Measurements from ENCODE around the gene PML. TPM values are rescaled to one million over a fixed set of nuclear protein-coding genes. Genes with fewer than 3 reads are reported as not detected.
"Not testable (repeated sequence)": the region's sequence is repeated elsewhere in the genome, so short reads cannot be mapped to it uniquely, and the experiment has no call there.

PML gene
- total RNA-seq, 1 experiment from 2014 or later = 47.7 TPM

DNA sequence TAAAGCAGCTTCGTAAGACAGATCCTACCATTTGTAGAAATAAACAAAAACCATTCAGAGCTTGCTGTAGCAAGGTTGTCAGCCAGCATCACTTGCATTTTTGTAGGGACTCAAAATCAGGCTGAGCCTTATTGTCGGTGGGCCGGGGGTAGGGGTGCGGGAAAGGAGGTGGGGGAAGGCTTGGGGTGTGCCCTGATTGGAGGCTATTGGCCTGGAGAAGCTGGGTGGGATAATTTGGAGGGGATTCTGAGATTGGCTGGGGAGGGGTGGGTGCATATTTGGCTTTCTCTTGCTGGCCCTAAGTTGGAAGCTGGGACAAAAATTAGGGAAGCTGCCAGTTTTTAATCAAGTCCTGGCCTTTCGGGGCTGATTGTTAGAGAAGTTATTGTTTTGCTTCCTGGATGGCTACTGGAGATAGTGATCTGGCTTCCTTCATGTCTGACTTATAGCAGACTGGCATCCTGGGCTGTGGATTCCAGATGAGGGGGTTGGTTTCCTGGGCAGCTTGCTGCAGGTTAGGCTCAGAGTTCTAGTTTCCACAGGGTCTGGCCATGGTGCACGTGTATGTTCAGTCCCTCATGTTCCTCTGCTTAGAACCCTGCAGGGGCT lies 25.3 kb upstream of the PML start:
- DNase-seq (ENCODE audit: low spot score) = no peak
- H3K27ac Mint-ChIP-seq = no peak overlapping the region
- peaks cover 2% of the 10 kb centered on the region for H3K9me3 Mint-ChIP-seq
- peaks cover 32% of the 10 kb centered on the region for H3K4me1 Mint-ChIP-seq
- TF ChIP-seq, protein P1, sequence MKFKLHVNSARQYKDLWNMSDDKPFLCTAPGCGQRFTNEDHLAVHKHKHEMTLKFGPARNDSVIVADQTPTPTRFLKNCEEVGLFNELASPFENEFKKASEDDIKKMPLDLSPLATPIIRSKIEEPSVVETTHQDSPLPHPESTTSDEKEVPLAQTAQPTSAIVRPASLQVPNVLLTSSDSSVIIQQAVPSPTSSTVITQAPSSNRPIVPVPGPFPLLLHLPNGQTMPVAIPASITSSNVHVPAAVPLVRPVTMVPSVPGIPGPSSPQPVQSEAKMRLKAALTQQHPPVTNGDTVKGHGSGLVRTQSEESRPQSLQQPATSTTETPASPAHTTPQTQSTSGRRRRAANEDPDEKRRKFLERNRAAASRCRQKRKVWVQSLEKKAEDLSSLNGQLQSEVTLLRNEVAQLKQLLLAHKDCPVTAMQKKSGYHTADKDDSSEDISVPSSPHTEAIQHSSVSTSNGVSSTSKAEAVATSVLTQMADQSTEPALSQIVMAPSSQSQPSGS (CRISPR knock-in tag; IDR thresholded peaks at IDR 0.05; ENCODE audit: borderline replicate concordance, low read depth) = no peak
- TF ChIP-seq, protein P2, sequence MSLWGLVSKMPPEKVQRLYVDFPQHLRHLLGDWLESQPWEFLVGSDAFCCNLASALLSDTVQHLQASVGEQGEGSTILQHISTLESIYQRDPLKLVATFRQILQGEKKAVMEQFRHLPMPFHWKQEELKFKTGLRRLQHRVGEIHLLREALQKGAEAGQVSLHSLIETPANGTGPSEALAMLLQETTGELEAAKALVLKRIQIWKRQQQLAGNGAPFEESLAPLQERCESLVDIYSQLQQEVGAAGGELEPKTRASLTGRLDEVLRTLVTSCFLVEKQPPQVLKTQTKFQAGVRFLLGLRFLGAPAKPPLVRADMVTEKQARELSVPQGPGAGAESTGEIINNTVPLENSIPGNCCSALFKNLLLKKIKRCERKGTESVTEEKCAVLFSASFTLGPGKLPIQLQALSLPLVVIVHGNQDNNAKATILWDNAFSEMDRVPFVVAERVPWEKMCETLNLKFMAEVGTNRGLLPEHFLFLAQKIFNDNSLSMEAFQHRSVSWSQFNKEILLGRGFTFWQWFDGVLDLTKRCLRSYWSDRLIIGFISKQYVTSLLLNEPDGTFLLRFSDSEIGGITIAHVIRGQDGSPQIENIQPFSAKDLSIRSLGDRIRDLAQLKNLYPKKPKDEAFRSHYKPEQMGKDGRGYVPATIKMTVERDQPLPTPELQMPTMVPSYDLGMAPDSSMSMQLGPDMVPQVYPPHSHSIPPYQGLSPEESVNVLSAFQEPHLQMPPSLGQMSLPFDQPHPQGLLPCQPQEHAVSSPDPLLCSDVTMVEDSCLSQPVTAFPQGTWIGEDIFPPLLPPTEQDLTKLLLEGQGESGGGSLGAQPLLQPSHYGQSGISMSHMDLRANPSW (CRISPR knock-in tag; conservative IDR thresholded peaks at IDR 0.05; ENCODE audit: low read depth) = no peak
- TF ChIP-seq, protein P3, sequence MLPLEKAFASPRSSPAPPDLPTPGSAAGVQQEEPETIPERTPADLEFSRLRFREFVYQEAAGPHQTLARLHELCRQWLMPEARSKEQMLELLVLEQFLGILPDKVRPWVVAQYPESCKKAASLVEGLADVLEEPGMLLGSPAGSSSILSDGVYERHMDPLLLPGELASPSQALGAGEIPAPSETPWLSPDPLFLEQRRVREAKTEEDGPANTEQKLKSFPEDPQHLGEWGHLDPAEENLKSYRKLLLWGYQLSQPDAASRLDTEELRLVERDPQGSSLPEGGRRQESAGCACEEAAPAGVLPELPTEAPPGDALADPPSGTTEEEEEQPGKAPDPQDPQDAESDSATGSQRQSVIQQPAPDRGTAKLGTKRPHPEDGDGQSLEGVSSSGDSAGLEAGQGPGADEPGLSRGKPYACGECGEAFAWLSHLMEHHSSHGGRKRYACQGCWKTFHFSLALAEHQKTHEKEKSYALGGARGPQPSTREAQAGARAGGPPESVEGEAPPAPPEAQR (CRISPR knock-in tag; IDR thresholded peaks at IDR 0.05) = no peak
- TF ChIP-seq ESRRA (CRISPR knock-in tag; IDR thresholded peaks at IDR 0.05; ENCODE audit: borderline replicate concordance) (no peak), GABPB1 (CRISPR knock-in tag; IDR thresholded peaks at IDR 0.05) (no peak), NFE2L1 (CRISPR knock-in tag; IDR thresholded peaks at IDR 0.05) (no peak), OVOL2 (CRISPR knock-in tag; IDR thresholded peaks at IDR 0.05; ENCODE audit: borderline replicate concordance) (no peak), ZNF138 (CRISPR knock-in tag; conservative IDR thresholded peaks at IDR 0.05) (no peak)
- POLR2A ChIA-PET = no interaction called here
- no peak overlapping the region for H3K4me3 Mint-ChIP-seq
- H3K36me3 Mint-ChIP-seq = no peaks in the 10 kb centered on the region
- H3K27me3 Mint-ChIP-seq (ENCODE audit: low read depth) = peaks cover 4% of the 10 kb centered on the region; the same call in 1 of the 2 replicates
- ATAC-seq = no peak
- CTCF ChIA-PET = interaction anchor here (0.6 to 6.6 kb wide), 6 partner anchors 19 to 240 kb away, joined by 3 to 93 read pairs (median 4); no protein-coding TSS in a partner anchor

DNA sequence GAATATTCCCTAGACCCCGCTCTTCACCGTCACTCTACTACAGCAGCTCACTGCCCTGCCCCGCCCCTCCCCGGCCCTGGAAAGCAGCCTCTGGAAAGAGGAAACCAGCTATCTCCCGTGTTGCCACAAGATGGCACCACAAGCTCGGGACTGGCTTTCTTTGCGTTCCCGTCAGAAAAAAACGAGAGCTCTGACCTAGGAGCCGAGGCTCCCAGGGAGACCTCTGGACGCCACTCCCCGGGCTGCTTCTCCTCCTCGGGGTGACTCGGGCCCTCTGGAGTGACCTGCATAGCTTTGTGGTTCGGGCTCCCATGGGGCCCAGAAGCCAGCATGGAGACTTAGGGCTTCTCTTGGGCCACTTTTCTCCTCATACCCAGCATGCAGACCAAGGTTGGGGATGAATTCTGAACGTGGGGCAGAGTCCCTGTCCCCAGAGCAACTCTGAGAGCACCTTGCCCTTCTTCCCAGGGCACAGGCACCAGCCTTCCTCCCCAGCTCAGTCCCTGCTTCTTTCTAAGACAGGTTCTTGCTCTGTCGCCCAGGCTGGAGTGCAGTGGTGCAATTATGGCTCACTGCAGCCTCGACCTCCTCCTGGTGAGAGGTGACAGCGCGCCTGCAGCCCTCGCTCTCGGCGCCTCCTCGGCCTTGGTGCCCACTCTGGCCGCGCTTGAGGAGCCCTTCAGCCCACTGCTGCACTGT lies 21.4 kb upstream of the PML start:
- CTCF ChIA-PET = interaction anchor here (0.6 to 5.4 kb wide), 76 partner anchors 9 to 1302 kb away, joined by 3 to 290 read pairs (median 5); partner anchors contain the start of genes LOXL1, PML, STOML1 and TBC1D21
- peak overlapping the region; percentile 48 for H3K4me3 Mint-ChIP-seq

DNA sequence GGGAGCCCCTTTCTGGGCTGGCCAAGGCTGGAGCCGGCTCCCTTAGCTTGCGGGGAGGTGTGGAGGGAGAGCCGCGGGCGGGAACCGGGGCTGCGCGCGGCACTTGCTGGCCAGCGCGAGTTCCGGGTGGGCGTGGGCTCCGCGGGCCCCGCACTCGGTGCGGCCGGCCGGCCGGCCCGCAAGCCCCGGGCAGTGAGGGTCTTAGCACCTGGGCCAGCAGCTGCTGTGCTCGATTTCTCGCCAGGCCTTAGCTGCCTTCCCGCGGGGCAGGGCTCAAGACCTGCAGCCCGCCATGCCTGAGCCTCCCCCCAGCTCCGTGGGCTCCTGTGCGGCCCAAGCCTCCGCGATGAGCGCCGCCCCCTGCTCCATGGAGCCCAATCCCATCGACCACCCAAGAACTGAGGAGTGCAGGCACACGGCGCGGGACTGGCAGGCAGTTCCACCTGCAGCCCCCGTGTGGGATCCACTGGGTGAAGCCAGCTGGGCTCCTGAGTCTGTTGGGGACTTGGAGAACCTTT lies 20.8 kb upstream of the PML start:
- ATAC-seq; DNase-seq (ENCODE audit: low spot score); H3K9me3 Mint-ChIP-seq; H3K27ac Mint-ChIP-seq; POLR2A ChIA-PET; H3K4me3 Mint-ChIP-seq; H3K36me3 Mint-ChIP-seq; H3K4me1 Mint-ChIP-seq: not testable (repeated sequence)
- CTCF ChIA-PET = interaction anchor here (0.7 to 5.4 kb wide), 20 partner anchors 9 to 363 kb away, joined by 3 to 290 read pairs (median 12); partner anchors contain the start of genes PML and STOML1
- peaks cover 19% of the 10 kb centered on the region for H3K27me3 Mint-ChIP-seq (ENCODE audit: low read depth)

More for the DNA sequence above, 21.4 kb upstream of the PML start:
- TF ChIP-seq, protein P4, sequence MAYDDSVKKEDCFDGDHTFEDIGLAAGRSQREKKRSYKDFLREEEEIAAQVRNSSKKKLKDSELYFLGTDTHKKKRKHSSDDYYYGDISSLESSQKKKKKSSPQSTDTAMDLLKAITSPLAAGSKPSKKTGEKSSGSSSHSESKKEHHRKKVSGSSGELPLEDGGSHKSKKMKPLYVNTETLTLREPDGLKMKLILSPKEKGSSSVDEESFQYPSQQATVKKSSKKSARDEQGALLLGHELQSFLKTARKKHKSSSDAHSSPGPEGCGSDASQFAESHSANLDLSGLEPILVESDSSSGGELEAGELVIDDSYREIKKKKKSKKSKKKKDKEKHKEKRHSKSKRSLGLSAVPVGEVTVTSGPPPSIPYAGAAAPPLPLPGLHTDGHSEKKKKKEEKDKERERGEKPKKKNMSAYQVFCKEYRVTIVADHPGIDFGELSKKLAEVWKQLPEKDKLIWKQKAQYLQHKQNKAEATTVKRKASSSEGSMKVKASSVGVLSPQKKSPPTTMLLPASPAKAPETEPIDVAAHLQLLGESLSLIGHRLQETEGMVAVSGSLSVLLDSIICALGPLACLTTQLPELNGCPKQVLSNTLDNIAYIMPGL (CRISPR knock-in tag; IDR thresholded peaks at IDR 0.05) = no peak
- TF ChIP-seq ZNF423 (CRISPR knock-in tag; IDR thresholded peaks at IDR 0.05) (peak; percentile 11; the same call in 1 of the 2 replicates), ZNF396 (CRISPR knock-in tag; IDR thresholded peaks at IDR 0.05; ENCODE audit: borderline replicate concordance) (no peak), ZNF121 (CRISPR knock-in tag; IDR thresholded peaks at IDR 0.05) (0 out of 2 replicates have a peak, but pooled peaks have one; percentile 49)
- TF ChIP-seq, protein P5, sequence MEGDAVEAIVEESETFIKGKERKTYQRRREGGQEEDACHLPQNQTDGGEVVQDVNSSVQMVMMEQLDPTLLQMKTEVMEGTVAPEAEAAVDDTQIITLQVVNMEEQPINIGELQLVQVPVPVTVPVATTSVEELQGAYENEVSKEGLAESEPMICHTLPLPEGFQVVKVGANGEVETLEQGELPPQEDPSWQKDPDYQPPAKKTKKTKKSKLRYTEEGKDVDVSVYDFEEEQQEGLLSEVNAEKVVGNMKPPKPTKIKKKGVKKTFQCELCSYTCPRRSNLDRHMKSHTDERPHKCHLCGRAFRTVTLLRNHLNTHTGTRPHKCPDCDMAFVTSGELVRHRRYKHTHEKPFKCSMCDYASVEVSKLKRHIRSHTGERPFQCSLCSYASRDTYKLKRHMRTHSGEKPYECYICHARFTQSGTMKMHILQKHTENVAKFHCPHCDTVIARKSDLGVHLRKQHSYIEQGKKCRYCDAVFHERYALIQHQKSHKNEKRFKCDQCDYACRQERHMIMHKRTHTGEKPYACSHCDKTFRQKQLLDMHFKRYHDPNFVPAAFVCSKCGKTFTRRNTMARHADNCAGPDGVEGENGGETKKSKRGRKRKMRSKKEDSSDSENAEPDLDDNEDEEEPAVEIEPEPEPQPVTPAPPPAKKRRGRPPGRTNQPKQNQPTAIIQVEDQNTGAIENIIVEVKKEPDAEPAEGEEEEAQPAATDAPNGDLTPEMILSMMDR (IDR thresholded peaks at IDR 0.05) = peak; percentile 31; the same call in 1 of the 2 replicates
- TF ChIP-seq, protein P6, sequence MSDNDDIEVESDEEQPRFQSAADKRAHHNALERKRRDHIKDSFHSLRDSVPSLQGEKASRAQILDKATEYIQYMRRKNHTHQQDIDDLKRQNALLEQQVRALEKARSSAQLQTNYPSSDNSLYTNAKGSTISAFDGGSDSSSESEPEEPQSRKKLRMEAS (CRISPR knock-in tag; IDR thresholded peaks at IDR 0.05) = peak; percentile 19; the same call in 1 of the 2 replicates
- POLR2A ChIA-PET = interaction anchor here (0.5 to 0.6 kb wide), 2 partner anchors 63 to 147 kb away, joined by 3 to 7 read pairs; no protein-coding TSS in a partner anchor
- Mint-ChIP-seq H3K9me3 (peaks cover 7% of the 10 kb centered on the region), H3K27ac (no peak overlapping the region), H3K36me3 (no peaks in the 10 kb centered on the region), H3K27me3 (ENCODE audit: low read depth) (peaks cover 15% of the 10 kb centered on the region), H3K4me1 (peaks cover 13% of the 10 kb centered on the region)
- DNase-seq (ENCODE audit: low spot score) (peak; percentile 90), ATAC-seq (peak; percentile 93)

DNA sequence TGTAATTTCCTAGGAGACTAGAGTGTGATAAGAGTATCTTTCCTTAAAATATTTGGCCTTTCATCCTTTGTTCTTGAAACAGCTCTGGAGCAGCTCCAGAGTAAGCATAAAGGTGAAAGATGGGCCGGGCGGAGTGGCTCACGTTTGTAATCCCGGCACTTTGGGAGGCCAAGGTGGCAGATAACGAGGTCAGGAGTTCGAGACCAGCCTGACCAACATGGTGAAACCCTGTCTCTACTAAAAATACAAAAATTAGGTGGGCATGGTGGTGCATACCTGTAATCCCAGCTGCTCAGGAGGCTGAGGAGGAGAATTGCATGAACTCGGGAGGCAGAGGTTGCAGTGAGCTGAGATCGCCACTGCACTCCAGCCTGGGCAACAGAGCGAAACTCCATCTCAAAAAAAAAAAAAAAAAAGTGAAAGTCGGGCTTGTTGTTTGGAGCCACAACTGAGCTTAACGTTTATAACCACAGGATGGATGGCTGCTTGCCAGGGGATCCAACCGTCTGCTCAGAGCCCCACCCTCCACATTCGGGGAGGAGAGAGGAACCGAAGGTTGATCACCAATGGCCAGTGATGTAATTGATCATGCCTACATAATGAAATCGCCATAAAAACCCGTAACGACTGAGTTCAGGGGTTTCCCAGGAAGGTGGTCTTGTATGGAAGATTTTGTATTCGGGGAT lies 18.9 kb upstream of the PML start:
- H3K27me3 Mint-ChIP-seq (ENCODE audit: low read depth) = peaks cover 19% of the 10 kb centered on the region
- DNase-seq (ENCODE audit: low spot score); POLR2A ChIA-PET; H3K9me3 Mint-ChIP-seq; H3K36me3 Mint-ChIP-seq; H3K27ac Mint-ChIP-seq; H3K4me1 Mint-ChIP-seq; ATAC-seq; H3K4me3 Mint-ChIP-seq: not testable (repeated sequence)
- CTCF ChIA-PET = interaction anchor here (0.6 to 5.4 kb wide), 5 partner anchors 13 to 361 kb away, joined by 3 to 290 read pairs (median 4); partner anchors contain the start of gene STOML1
